Measurements from ENCODE around the gene RPS13. TPM values are rescaled to one million over a fixed set of nuclear protein-coding genes. Genes with fewer than 3 reads are reported as not detected.

The RPS13 gene
- total and polyA plus RNA-seq, 10 of the 15 experiments (the other 5 are each of a cell fraction or from before 2014, with no cell fraction given): 1,514 to 4,753 (median 1,995) TPM

- intact Hi-C loops (cut with micrococcal nuclease; ENCODE audit: unreplicated experiment): no loop called here
- no peaks in the 10 kb centered on the region for H3K27me3 ChIP-seq (replicated peaks in 1 of 2; ENCODE audit: control insufficient read depth in 2 of 2, insufficient read depth in 2 of 2, low read length in 1 of 2)
- no peak overlapping the region for H2AFZ ChIP-seq (ENCODE audit: control insufficient read depth, low read depth, low read length)
- H3K79me2 ChIP-seq (ENCODE audit: control insufficient read depth, insufficient read depth, low read length): no peaks in the 10 kb centered on the region
- ATAC-seq (no peak), DNase-seq (ENCODE audit: low read depth, low spot score) (no peak), FAIRE-seq (no peak)
- H3K4me2 ChIP-seq (ENCODE audit: control insufficient read depth, insufficient read depth): no peak overlapping the region
- no peaks in the 10 kb centered on the region for H4K20me1 ChIP-seq (ENCODE audit: control insufficient read depth, insufficient read depth)
- H3K9me3 ChIP-seq (replicated peaks; ENCODE audit: control insufficient read depth, insufficient read depth, low read length): no peaks in the 10 kb centered on the region
- ChIA-PET POLR2A (interaction anchor here (0.6 kb wide), 1 partner anchor 155 kb away, joined by 4 read pairs; no protein-coding TSS in a partner anchor), SMC1A (ENCODE audit: uncharacterized antibody, unreplicated experiment) (interaction anchor here (0.7 to 1.1 kb wide), 3 partner anchors 14 to 247 kb away, joined by 3 to 4 read pairs (median 4); no protein-coding TSS in a partner anchor), RAD21 (ENCODE audit: unreplicated experiment) (no interaction called here), CTCF (interaction anchor here (1.3 kb wide), 2 partner anchors 247 to 281 kb away, joined by 3 to 5 read pairs; no protein-coding TSS in a partner anchor)
- H3K27ac ChIP-seq (ENCODE audit: control insufficient read depth, insufficient read depth): no peak overlapping the region
- H3K4me3 ChIP-seq: no peak overlapping the region
- H3K4me1 ChIP-seq (ENCODE audit: control insufficient read depth, insufficient read depth, low read length): no peaks in the 10 kb centered on the region
- 91% methylated on average over 6 of the region's 6 CpGs for WGBS (ENCODE audit: insufficient coverage, insufficient replicate concordance, low lambda C conversion rate, missing lambda C conversion rate)
- TF ChIP-seq HCFC1 (IDR thresholded peaks at IDR 0.05; ENCODE audit: low read length) (no peak), MAX (IDR thresholded peaks at IDR 0.05; ENCODE audit: low read depth, low read length) (no peak), SIX5 (IDR thresholded peaks at IDR 0.05; ENCODE audit: low read depth, low read length, severe bottlenecking) (no peak), MYB (IDR thresholded peaks at IDR 0.05; ENCODE audit: borderline replicate concordance, low read depth, low read length) (no peak), TCF3 (IDR thresholded peaks at IDR 0.05; ENCODE audit: borderline replicate concordance, insufficient read depth, low read depth, low read length) (no peak), KAT2A (conservative IDR thresholded peaks at IDR 0.05; ENCODE audit: control insufficient read depth, low read depth, low read length) (no peak), BCL11A (IDR thresholded peaks at IDR 0.05; ENCODE audit: low read depth, low read length) (no peak)
- no peak overlapping the region for H3K9ac ChIP-seq (ENCODE audit: control insufficient read depth, insufficient read depth, low read length)
- BruUV-seq (replicated peaks): no TSS peak
- in situ Hi-C loops (cut with MboI): no loop called here
- no peaks in the 10 kb centered on the region for H3K36me3 ChIP-seq (ENCODE audit: control insufficient read depth in 2 of 2, insufficient read depth in 2 of 2, low read length in 1 of 2)
Measured at GRCh38 chr11:17067417-17067816, 10.1 kb downstream of the RPS13 start.

GRCh38 chr11:17066691-17067090, 10.8 kb downstream of the RPS13 start:
- SMC1A ChIA-PET (ENCODE audit: uncharacterized antibody, unreplicated experiment): no interaction called here
- POLR2A ChIA-PET: no interaction called here
- no peaks in the 10 kb centered on the region for H3K4me1 ChIP-seq (ENCODE audit: control insufficient read depth, insufficient read depth, low read length)
- no peak for DNase-seq (ENCODE audit: low read depth, low spot score)
- no peak for ATAC-seq
- BruUV-seq (replicated peaks): no TSS peak
- H4K20me1 ChIP-seq (ENCODE audit: control insufficient read depth, insufficient read depth): no peaks in the 10 kb centered on the region
- no peak for FAIRE-seq
- WGBS (ENCODE audit: insufficient coverage, insufficient replicate concordance, low lambda C conversion rate, missing lambda C conversion rate): 98% methylated on average over 2 of the region's 2 CpGs
- H3K79me2 ChIP-seq (ENCODE audit: control insufficient read depth, insufficient read depth, low read length): no peaks in the 10 kb centered on the region
- no peak for TF ChIP-seq NBN (IDR thresholded peaks at IDR 0.05)
- CTCF ChIA-PET: interaction anchor here (1.3 to 7.2 kb wide), 4 partner anchors 129 to 280 kb away, joined by 3 to 126 read pairs (median 12); no protein-coding TSS in a partner anchor
- no peaks in the 10 kb centered on the region for H3K9me3 ChIP-seq (replicated peaks; ENCODE audit: control insufficient read depth, insufficient read depth, low read length)
- H3K4me2 ChIP-seq (ENCODE audit: control insufficient read depth, insufficient read depth): no peak overlapping the region
- in situ Hi-C loops (cut with MboI) (no loop called here), intact Hi-C loops (cut with micrococcal nuclease; ENCODE audit: unreplicated experiment) (no loop called here)
- H3K9ac ChIP-seq (ENCODE audit: control insufficient read depth, insufficient read depth, low read length): no peak overlapping the region
- no peak overlapping the region for H2AFZ ChIP-seq (ENCODE audit: control insufficient read depth, low read depth, low read length)
- no peak overlapping the region for H3K4me3 ChIP-seq
- H3K27ac ChIP-seq (ENCODE audit: control insufficient read depth, insufficient read depth): no peak overlapping the region
- no peaks in the 10 kb centered on the region for H3K27me3 ChIP-seq (replicated peaks in 1 of 2; ENCODE audit: control insufficient read depth in 2 of 2, insufficient read depth in 2 of 2, low read length in 1 of 2)
- RAD21 ChIA-PET (ENCODE audit: unreplicated experiment): no interaction called here
- no peaks in the 10 kb centered on the region for H3K36me3 ChIP-seq (ENCODE audit: control insufficient read depth in 2 of 2, insufficient read depth in 2 of 2, low read length in 1 of 2)
